Omental fat pad (tissue), 4 donors: ENCODE measurements around the gene SELPLG. TPM values are rescaled to one million over a fixed set of nuclear protein-coding genes. Genes with fewer than 3 reads are reported as not detected.

Experiments
- ATAC-seq: fragments of 150-250 bp; one replicate; pipeline ENCODE4 v1.9.1; 2016; ENCODE audit warnings: mild to moderate bottlenecking, moderate library complexity; ENCODE audit not compliant: low FRiP score
- DNase-seq: peaks from one replicate; pipeline ENCODE4 v3.0.0-alpha.2; 2019; ENCODE audit warnings: low spot score
- CTCF ChIP-seq, 3 donors: fragments of 450-650 bp; IDR thresholded peaks; one replicate each; pipeline ENCODE4 v1.5.1; 2016 to 2017; ENCODE audit warnings: antibody characterized with exemption in 3 of 3, mild to moderate bottlenecking in 3 of 3, moderate library complexity in 2 of 3
- total RNA-seq, 4 donors: library from RNA; depleted of rRNA; stranded (reverse); fragments of >200 nt; gene quantifications; one replicate each; pipeline ENCODE4 v1.1.0, GENCODE V29; 2016

Gene SELPLG
- total RNA-seq: 10 to 100 TPM; 12.4 to 45.6 (median 18.3) TPM

- DNase-seq (no peak), ATAC-seq (no peak)
- no peak for TF ChIP-seq CTCF (IDR thresholded peaks at IDR 0.05)
Observed at GRCh38 chr12:108633534-108634248, at the start of gene SELPLG. TSS of gene SELPLG (minus strand) at chr12:108633894. CDS start at chr12:108624307, 9,587 bp downstream.

- DNase-seq: no peak
- TF ChIP-seq CTCF (IDR thresholded peaks at IDR 0.05): no peak
- no peak for ATAC-seq
Observed at GRCh38 chr12:108681317-108681716, 47.6 kb upstream of the SELPLG start.

GRCh38 chr12:108679106-108679681, 45.5 kb upstream of the SELPLG start:
- ATAC-seq: no peak
- no peak for TF ChIP-seq CTCF (IDR thresholded peaks at IDR 0.05)
- DNase-seq: no peak

GRCh38 chr12:108678104-108678730, 44.5 kb upstream of the SELPLG start:
- DNase-seq: no peak
- ATAC-seq: no peak
- TF ChIP-seq CTCF (IDR thresholded peaks at IDR 0.05): no peak

- ATAC-seq: no peak
- TF ChIP-seq CTCF (IDR thresholded peaks at IDR 0.05): no peak
- no peak for DNase-seq
Observed at GRCh38 chr12:108677381-108677780, 43.7 kb upstream of the SELPLG start.

GRCh38 chr12:108676707-108677106, 43.0 kb upstream of the SELPLG start:
- DNase-seq (no peak), ATAC-seq (no peak)
- no peak for TF ChIP-seq CTCF (IDR thresholded peaks at IDR 0.05)
